SK-N-MC (cell line): ENCODE results near the gene TM9SF1.

ENCODE experiments used
- EZH2 ChIP-seq: fragments of 200-600 bp; sonication (generic); IDR thresholded peaks from one replicate; pipeline ENCODE4 v1.6.1; 2017; ENCODE audit warnings: antibody characterized with exemption
- POLR2AphosphoS5 ChIP-seq: IDR thresholded peaks from 2 replicates; pipeline ENCODE4 v1.6.1; 2012; ENCODE audit warnings: mild to moderate bottlenecking, low read depth, low read length, borderline replicate concordance

GRCh38 chr14:24179961-24180796, 15.1 kb downstream of the TM9SF1 start:
- TF ChIP-seq POLR2AphosphoS5, result no peak
- no peak for TF ChIP-seq EZH2
